Neutrophil (primary cell): ENCODE results near the gene SMPD2.

ENCODE experiments used
- H3K27ac ChIP-seq: fragments of 200-600 bp; sonication (generic); 2 replicates; pipeline ENCODE4 v1.5.1; 2016; ENCODE audit warnings: mild to moderate bottlenecking, moderate library complexity
- H3K27me3 ChIP-seq: fragments of 200-600 bp; sonication (generic); 2 replicates; pipeline ENCODE4 v1.6.0; 2016; ENCODE audit warnings: mild to moderate bottlenecking
- H3K36me3 ChIP-seq: fragments of 200-600 bp; sonication (generic); 2 replicates; pipeline ENCODE4 v1.5.1; 2017
- H3K4me1 ChIP-seq, 2 experiments: fragments of 200-600 bp in 1 of 2; sonication (generic) in 1 of 2; 1 replicate in 1 of 2; 2 replicates in 1 of 2; pipeline versions ENCODE4 v1.5.1 to v1.6.1; 2013 to 2016; ENCODE audit warnings: low read depth in 1 of 2, low read length in 1 of 2, mild to moderate bottlenecking in 1 of 2, moderate library complexity in 1 of 2; ENCODE audit not compliant: control insufficient read depth in 1 of 2, insufficient read depth in 1 of 2
- H3K4me3 ChIP-seq, 2 experiments: fragments of 200-600 bp in 1 of 2; sonication (generic) in 1 of 2; 1 replicate in 1 of 2; 2 replicates in 1 of 2; pipeline ENCODE4 v1.5.1; 2013 to 2016; ENCODE audit warnings: low read depth in 1 of 2, low read length in 1 of 2, mild to moderate bottlenecking in 1 of 2, moderate library complexity in 1 of 2
- H3K9me3 ChIP-seq: fragments of 200-600 bp; sonication (generic); 2 replicates; pipeline ENCODE4 v1.5.1; 2016
- TF ChIP-seq, protein P1 (sequence below): fragments of 200-600 bp; sonication (generic); IDR thresholded peaks from 2 replicates; pipeline ENCODE4 v1.5.1; 2016; ENCODE audit warnings: antibody characterized with exemption

The SMPD2 gene

GRCh38 chr6:109406196-109406595, 34.3 kb upstream of the SMPD2 start:
- Histone ChIP-seq H3K27me3 (no peaks in the 10 kb centered on the region), H3K4me3 (no peak overlapping the region), H3K27ac (no peak overlapping the region), H3K9me3 (no peaks in the 10 kb centered on the region), H3K36me3 (no peaks in the 10 kb centered on the region), H3K4me1 (peaks cover 5 to 12% of the 10 kb centered on the region in 2 experiments)
- TF ChIP-seq, protein P1, sequence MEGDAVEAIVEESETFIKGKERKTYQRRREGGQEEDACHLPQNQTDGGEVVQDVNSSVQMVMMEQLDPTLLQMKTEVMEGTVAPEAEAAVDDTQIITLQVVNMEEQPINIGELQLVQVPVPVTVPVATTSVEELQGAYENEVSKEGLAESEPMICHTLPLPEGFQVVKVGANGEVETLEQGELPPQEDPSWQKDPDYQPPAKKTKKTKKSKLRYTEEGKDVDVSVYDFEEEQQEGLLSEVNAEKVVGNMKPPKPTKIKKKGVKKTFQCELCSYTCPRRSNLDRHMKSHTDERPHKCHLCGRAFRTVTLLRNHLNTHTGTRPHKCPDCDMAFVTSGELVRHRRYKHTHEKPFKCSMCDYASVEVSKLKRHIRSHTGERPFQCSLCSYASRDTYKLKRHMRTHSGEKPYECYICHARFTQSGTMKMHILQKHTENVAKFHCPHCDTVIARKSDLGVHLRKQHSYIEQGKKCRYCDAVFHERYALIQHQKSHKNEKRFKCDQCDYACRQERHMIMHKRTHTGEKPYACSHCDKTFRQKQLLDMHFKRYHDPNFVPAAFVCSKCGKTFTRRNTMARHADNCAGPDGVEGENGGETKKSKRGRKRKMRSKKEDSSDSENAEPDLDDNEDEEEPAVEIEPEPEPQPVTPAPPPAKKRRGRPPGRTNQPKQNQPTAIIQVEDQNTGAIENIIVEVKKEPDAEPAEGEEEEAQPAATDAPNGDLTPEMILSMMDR = no peak

- H3K9me3 ChIP-seq = no peaks in the 10 kb centered on the region
- H3K27ac ChIP-seq = no peak overlapping the region
- H3K4me3 ChIP-seq = no peak overlapping the region
- no peaks in the 10 kb centered on the region for H3K36me3 ChIP-seq
- H3K4me1 ChIP-seq = peaks cover 0 to 4% of the 10 kb centered on the region in 2 experiments
- TF ChIP-seq, protein P1 = no peak
- no peaks in the 10 kb centered on the region for H3K27me3 ChIP-seq
Measured at GRCh38 chr6:109411034-109411433, 29.5 kb upstream of the SMPD2 start.

DNA sequence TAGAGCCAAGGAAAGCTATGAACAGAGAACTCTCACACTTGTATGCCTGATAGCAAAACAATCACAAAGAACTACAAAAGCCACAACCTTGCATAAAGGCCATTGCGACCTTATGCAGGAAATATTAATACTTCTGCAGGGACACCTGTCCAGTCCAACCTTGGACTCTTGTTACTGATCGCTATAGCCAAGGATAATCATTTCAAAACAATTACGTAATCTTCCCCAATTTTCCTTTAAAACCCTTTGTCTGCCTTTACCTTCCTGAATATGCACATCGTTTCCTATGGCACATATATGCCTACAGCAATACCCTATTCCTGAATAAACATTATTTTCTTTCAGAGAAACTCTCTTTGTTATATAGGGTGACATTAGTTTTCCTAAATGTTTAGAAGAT, 22.9 kb upstream of the SMPD2 start:
- Histone ChIP-seq H3K9me3 (no peaks in the 10 kb centered on the region), H3K4me1 (no peaks in the 10 kb centered on the region), H3K4me3 (no peak overlapping the region), H3K27ac (no peak overlapping the region), H3K27me3 (no peaks in the 10 kb centered on the region), H3K36me3 (no peaks in the 10 kb centered on the region)
- TF ChIP-seq, protein P1 = no peak

- Histone ChIP-seq H3K4me1 (no peaks in the 10 kb centered on the region), H3K4me3 (no peak overlapping the region), H3K27ac (no peak overlapping the region), H3K36me3 (no peaks in the 10 kb centered on the region), H3K27me3 (no peaks in the 10 kb centered on the region), H3K9me3 (no peaks in the 10 kb centered on the region)
- TF ChIP-seq, protein P1 = no peak
Measured at GRCh38 chr6:109420751-109421150, 19.8 kb upstream of the SMPD2 start.

DNA sequence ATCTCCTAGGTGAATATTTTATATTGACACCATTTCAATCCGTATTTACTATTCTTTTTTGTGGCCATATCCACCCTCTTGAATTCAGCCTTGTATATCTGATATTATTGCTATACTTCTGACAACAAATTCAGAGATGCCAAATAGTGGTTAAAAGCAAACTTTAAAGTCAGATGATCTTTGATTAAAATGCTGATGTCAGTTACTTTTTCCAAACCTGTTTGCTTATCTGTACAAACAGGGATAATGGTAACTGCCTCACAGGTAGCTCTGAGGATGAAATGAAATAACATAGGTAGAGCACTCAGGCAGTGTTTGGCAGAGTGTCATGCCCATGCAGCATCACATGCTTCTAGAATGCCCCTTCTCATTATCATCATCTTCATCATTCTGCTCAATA, 19.3 kb upstream of the SMPD2 start:
- Histone ChIP-seq H3K27me3 (no peaks in the 10 kb centered on the region), H3K4me3 (no peak overlapping the region), H3K4me1 (no peaks in the 10 kb centered on the region), H3K27ac (no peak overlapping the region), H3K9me3 (no peaks in the 10 kb centered on the region), H3K36me3 (no peaks in the 10 kb centered on the region)
- TF ChIP-seq, protein P1 = no peak

DNA sequence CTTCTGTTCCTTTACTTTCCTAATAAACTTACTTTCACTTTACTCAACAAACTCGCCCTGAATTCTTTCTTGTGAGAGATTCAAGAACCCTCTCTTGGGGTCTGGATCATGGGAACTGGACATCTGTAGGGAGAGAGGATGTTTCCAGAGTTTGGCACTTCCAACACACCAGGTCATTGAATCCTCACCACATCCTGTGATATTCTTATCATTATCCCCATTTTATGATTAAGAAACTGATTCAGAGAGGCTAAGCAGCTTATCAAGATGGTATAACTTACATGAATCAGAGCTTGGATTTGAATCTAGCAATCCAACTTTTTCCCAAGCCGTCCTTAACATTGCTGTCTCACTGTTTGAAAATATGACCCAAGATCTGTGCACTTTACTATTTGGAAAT, 15.6 kb upstream of the SMPD2 start:
- H3K4me3 ChIP-seq = no peak overlapping the region
- H3K4me1 ChIP-seq = no peaks in the 10 kb centered on the region
- H3K36me3 ChIP-seq = no peaks in the 10 kb centered on the region
- TF ChIP-seq, protein P1 = no peak
- no peak overlapping the region for H3K27ac ChIP-seq
- H3K9me3 ChIP-seq = no peaks in the 10 kb centered on the region
- no peaks in the 10 kb centered on the region for H3K27me3 ChIP-seq
